Peyer's patch (tissue), 4 donors: Measurements from ENCODE around the gene TMEM45B. TPM values are rescaled to one million over a fixed set of nuclear protein-coding genes. Genes with fewer than 3 reads are reported as not detected.
"Not testable (repeated sequence)": the region's sequence is repeated elsewhere in the genome, so short reads cannot be mapped to it uniquely, and the experiment has no call there.

Source experiments
- DNase-seq, 3 donors: peaks; one replicate each; pipeline ENCODE4 v3.0.0-alpha.2; 2017 to 2019
- H3K27ac ChIP-seq, 4 donors: fragments of 200-600 bp; sonication (generic); one replicate each; pipeline ENCODE4 v1.5.1; 2016 to 2019
- H3K27me3 ChIP-seq, 2 donors: fragments of 200-600 bp; sonication (generic); one replicate each; pipeline ENCODE4 v1.5.1; 2019
- H3K36me3 ChIP-seq, 3 donors: fragments of 200-600 bp; sonication (generic); one replicate each; pipeline ENCODE4 v1.5.1; 2016 to 2019
- H3K4me1 ChIP-seq, 4 donors: fragments of 200-600 bp; sonication (generic); one replicate each; pipeline ENCODE4 v1.5.1; 2016 to 2019
- H3K4me3 ChIP-seq, 4 donors: fragments of 200-600 bp; sonication (generic); 1 replicate in 3 of 4; 2 replicates in 1 of 4; pipeline ENCODE4 v1.5.1; 2016 to 2019; ENCODE audit warnings: mild to moderate bottlenecking in 1 of 4
- H3K9me3 ChIP-seq, 4 donors: fragments of 200-600 bp; sonication (generic); one replicate each; pipeline ENCODE4 v1.5.1; 2016 to 2019; ENCODE audit warnings: mild to moderate bottlenecking in 1 of 4
- POLR2A ChIP-seq, 2 donors: fragments of 450-650 bp; IDR thresholded peaks; one replicate each; pipeline ENCODE4 v1.5.1; 2017; ENCODE audit warnings: antibody characterized with exemption in 2 of 2, mild to moderate bottlenecking in 2 of 2, moderate library complexity in 2 of 2
- total RNA-seq, 4 donors: library from RNA; depleted of rRNA; stranded (reverse); fragments of >200 nt; gene quantifications; one replicate each; pipeline ENCODE4 v1.1.0, GENCODE V29; 2016
- TF ChIP-seq, protein P1 (sequence below), 6 experiments: fragments of 450-650 bp in 4 of 6; fragments of 200-600 bp in 2 of 6; sonication (generic) in 1 of 6; IDR thresholded peaks; one replicate each; pipeline ENCODE4 v1.5.1; 2017 to 2019; ENCODE audit warnings: antibody characterized with exemption in 6 of 6, mild to moderate bottlenecking in 3 of 6, moderate library complexity in 1 of 6

Gene TMEM45B
- total RNA-seq, 4 donors from 2014 or later = 1.7 to 318 (median 244) TPM

DNA sequence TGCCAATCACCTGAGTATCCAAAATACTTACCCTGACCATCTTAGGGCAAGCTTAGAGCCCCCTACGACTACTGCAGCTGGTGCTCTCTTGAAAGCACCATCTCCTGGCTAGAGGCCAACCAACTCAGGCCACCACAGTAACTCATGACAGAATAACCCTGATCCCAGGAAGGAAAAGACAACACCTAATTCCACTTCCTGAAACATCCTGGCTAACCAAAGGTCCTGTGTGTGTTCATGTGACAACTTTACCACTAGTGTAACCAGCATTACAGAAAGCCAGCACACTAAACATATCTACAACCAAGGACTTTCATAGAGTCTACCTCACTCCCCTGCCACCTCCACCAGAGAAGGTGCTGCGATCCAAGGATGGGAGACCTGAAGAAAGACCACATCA is 17.4 kb upstream of the TMEM45B start:
- H3K27ac ChIP-seq = peak overlapping the region in 1 of 4 donors; percentile 19
- peaks cover 0 to 5% (median 2%) of the 10 kb centered on the region in 4 donors for H3K9me3 ChIP-seq
- H3K4me1 ChIP-seq = no peaks in the 10 kb centered on the region
- H3K36me3 ChIP-seq = no peaks in the 10 kb centered on the region
- no peak overlapping the region for H3K4me3 ChIP-seq
- no peaks in the 10 kb centered on the region for H3K27me3 ChIP-seq
- no peak for DNase-seq
- TF ChIP-seq, protein P1, sequence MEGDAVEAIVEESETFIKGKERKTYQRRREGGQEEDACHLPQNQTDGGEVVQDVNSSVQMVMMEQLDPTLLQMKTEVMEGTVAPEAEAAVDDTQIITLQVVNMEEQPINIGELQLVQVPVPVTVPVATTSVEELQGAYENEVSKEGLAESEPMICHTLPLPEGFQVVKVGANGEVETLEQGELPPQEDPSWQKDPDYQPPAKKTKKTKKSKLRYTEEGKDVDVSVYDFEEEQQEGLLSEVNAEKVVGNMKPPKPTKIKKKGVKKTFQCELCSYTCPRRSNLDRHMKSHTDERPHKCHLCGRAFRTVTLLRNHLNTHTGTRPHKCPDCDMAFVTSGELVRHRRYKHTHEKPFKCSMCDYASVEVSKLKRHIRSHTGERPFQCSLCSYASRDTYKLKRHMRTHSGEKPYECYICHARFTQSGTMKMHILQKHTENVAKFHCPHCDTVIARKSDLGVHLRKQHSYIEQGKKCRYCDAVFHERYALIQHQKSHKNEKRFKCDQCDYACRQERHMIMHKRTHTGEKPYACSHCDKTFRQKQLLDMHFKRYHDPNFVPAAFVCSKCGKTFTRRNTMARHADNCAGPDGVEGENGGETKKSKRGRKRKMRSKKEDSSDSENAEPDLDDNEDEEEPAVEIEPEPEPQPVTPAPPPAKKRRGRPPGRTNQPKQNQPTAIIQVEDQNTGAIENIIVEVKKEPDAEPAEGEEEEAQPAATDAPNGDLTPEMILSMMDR (IDR thresholded peaks at IDR 0.05) = no peak
- TF ChIP-seq POLR2A (IDR thresholded peaks at IDR 0.05) = no peak

DNA sequence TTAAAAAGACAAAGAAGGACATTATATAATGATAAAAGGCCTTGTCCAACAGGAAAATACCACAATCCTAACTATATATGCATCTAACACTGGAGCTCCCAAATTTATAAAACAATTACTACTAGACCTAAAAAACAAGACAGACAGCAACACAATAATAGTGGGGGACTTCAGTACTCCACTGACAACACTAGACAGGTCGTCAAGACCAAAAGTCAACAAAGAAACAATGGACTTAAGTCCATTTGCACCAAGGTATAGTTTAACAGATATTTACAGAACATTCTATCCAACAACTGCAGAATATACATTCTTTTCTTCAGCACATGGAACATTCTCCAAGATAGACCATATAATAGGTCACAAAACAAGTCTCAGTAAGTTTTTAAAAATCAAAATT is 15.5 kb upstream of the TMEM45B start:
- H3K27ac ChIP-seq, H3K36me3 ChIP-seq, H3K27me3 ChIP-seq, DNase-seq, H3K9me3 ChIP-seq, H3K4me1 ChIP-seq, H3K4me3 ChIP-seq: not testable (repeated sequence)

DNA sequence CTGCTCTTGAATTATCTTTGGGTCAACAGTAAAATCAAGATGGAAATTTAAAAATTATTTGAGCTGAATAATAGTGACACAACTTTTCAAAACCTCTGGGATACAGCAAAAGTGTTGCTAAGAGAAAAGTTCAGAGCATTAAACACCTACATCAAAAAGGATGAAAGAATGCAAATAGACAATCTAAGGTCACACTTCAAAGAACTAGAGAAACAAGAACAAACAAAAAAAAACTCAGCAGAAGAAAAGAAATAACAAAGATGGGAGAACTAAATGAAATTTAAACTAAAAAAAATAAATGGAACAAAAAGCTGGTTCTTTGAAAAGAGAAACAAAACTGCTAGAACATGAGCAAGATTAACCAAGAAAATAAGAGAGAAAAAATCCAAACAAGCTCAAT is 15.0 kb upstream of the TMEM45B start:
- Histone ChIP-seq H3K27ac (no peak overlapping the region), H3K4me3 (no peak overlapping the region), H3K4me1 (no peaks in the 10 kb centered on the region), H3K9me3 (no peaks in the 10 kb centered on the region), H3K36me3 (no peaks in the 10 kb centered on the region), H3K27me3 (no peaks in the 10 kb centered on the region)
- TF ChIP-seq, protein P1 (IDR thresholded peaks at IDR 0.05) = no peak
- no peak for TF ChIP-seq POLR2A (IDR thresholded peaks at IDR 0.05)
- DNase-seq = no peak

DNA sequence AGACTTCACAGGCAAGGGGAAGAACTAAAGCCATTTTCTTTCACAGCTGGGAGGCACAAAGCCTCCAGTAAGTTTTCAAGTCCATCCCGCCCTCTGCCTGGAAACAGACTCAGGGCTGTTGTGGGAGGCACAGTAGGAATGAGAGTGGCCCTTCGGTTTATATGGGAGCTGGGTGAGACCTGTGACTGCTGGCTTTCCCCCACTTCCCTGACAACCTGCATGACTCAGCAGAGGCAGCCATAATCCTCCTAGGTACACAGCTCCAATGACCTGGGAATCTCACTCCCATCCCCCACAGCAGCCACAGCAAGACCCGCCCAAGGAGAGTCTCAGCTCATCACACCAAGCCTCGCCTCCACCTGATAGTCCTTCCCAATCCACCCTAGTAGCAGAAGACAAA is 12.1 kb upstream of the TMEM45B start:
- DNase-seq = peak in 2 of 3 donors; percentile 66 to 80
- H3K9me3 ChIP-seq = no peaks in the 10 kb centered on the region
- H3K36me3 ChIP-seq = no peaks in the 10 kb centered on the region
- peak overlapping the region in 2 of 4 donors; percentile 58 to 77 for H3K27ac ChIP-seq
- no peaks in the 10 kb centered on the region for H3K27me3 ChIP-seq
- TF ChIP-seq POLR2A (IDR thresholded peaks at IDR 0.05) = peak in 1 of 2 donors; percentile 43
- TF ChIP-seq, protein P1 (IDR thresholded peaks at IDR 0.05) = no peak
- H3K4me1 ChIP-seq = no peaks in the 10 kb centered on the region
- no peak overlapping the region for H3K4me3 ChIP-seq

DNA sequence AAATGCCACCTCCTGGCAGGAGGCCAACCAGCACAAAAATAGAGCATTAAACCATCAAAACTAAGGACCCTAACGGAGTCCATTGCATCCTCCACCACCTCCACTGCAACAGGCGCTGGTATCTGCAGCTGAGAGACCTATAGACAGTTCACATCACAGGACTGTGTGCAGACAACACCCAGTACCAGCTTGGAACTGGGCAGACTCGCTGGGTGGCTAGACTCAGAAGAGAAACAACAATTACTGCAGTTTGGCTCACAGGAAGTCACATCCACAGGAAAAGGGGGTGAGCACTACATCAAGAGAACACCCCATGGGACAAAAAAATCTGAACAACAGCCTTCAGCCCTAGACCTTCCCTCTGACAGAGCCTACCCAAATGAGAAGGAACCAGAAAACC is 11.6 kb upstream of the TMEM45B start:
- H3K36me3 ChIP-seq = no peaks in the 10 kb centered on the region
- H3K4me1 ChIP-seq = no peaks in the 10 kb centered on the region
- DNase-seq = no peak
- no peaks in the 10 kb centered on the region for H3K27me3 ChIP-seq
- no peaks in the 10 kb centered on the region for H3K9me3 ChIP-seq
- no peak for TF ChIP-seq POLR2A (IDR thresholded peaks at IDR 0.05)
- TF ChIP-seq, protein P1 (IDR thresholded peaks at IDR 0.05) = no peak
- no peak overlapping the region for H3K4me3 ChIP-seq
- peak overlapping the region in 1 of 4 donors; percentile 77 for H3K27ac ChIP-seq

DNA sequence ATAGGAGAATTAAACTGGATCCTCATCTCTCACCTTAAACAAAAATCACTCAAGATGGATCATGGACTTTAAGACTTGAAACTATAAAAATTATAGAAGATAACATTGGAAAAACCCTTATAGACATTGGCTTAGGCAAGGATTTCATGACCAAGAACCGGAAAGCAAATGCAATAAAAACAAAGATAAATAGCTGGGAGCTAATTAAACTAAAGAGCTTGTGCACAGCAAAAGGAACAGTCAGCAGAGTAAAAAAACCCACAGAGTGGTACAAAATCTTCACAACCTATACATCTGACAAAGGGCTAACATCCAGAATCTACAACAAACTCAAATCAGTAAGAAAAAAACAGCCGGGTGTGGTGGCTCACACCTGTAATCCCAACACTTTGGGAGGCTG is 7.4 kb upstream of the TMEM45B start:
- not testable (repeated sequence) for H3K9me3 ChIP-seq, H3K4me1 ChIP-seq, DNase-seq, H3K36me3 ChIP-seq, H3K4me3 ChIP-seq, H3K27me3 ChIP-seq, H3K27ac ChIP-seq

DNA sequence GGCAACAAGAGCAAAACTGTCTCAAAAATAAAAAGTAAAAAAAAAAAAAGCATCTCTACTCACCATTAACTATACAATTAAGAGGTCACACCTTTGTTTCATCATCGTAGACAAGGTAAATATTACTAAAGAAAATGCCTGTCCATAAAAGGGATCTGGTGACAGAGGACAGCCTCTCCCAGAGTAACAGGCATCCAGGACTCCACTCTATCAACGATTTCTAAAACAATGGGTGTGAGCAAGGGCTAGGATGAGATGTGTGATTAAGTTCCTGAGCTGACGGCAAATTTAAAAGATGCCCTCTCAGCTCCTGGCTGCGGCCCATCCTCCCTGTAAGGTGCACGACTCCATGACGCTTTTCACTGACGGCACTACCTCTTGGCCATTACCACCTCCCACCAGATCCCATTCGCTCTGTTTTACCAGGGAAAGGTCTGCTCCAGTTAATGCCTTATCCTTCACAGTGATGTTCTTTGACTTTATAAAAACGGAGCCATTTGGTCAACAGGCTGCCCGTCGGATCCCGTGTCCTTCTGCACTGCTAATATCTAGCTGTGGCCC is 2.3 kb upstream of the TMEM45B start:
- Histone ChIP-seq H3K4me1 (no peaks in the 10 kb centered on the region), H3K4me3 (no peak overlapping the region), H3K27ac (no peak overlapping the region), H3K9me3 (no peaks in the 10 kb centered on the region), H3K27me3 (no peaks in the 10 kb centered on the region), H3K36me3 (no peaks in the 10 kb centered on the region)
- TF ChIP-seq POLR2A (IDR thresholded peaks at IDR 0.05) = no peak
- TF ChIP-seq, protein P1 (IDR thresholded peaks at IDR 0.05) = no peak
- DNase-seq = no peak
